Naive thymus-derived CD4-positive, alpha-beta T cell (primary cell): Measurements from ENCODE around the gene GGTA1. TPM values are rescaled to one million over a fixed set of nuclear protein-coding genes. Genes with fewer than 3 reads are reported as not detected.
A peak's percentile ranks its signal among the peaks of the same experiment; 100 is the strongest.

Experiments used
- ATAC-seq: fragments of 150-1000 bp; cut with Tn5 transposase; 2 replicates; pipeline ENCODE4 v1.10.0; 2021; ENCODE audit warnings: mild to moderate bottlenecking, moderate library complexity
- CTCF ChIA-PET: fragments of 350-600 bp; sonication (Branson Sonifier 250); formaldehyde crosslinking; loops from one replicate; lab custom pipeline; 2021; ENCODE audit warnings: antibody characterized with exemption; lab: Charles Lee
- POLR2A ChIA-PET: fragments of 350-600 bp; sonication (Branson Sonifier 250); formaldehyde crosslinking; loops from one replicate; lab custom pipeline; 2021; ENCODE audit warnings: antibody characterized with exemption, inconsistent platforms; lab: Charles Lee
- DNase-seq, 9 donors: peaks; one replicate each; pipeline versions ENCODE4 v3.0.0 to v3.0.0-alpha.2; 2020 to 2022; ENCODE audit warnings: mixed read lengths in 1 of 9
- H3K27ac ChIP-seq: one replicate; pipeline ENCODE4 v1.7.0; 2013; ENCODE audit warnings: mild to moderate bottlenecking, low read depth, low read length, moderate library complexity
- H3K27me3 ChIP-seq, 2 donors: one replicate each; pipeline ENCODE4 v1.7.0; 2013; ENCODE audit warnings: low read length in 2 of 2, mild to moderate bottlenecking in 2 of 2, moderate library complexity in 2 of 2; ENCODE audit not compliant: control insufficient read depth in 2 of 2, insufficient read depth in 2 of 2
- H3K36me3 ChIP-seq, 3 experiments: 1 replicate in 2 of 3; 2 replicates in 1 of 3; pipeline ENCODE4 v1.7.0; 2013; ENCODE audit warnings: low read length in 3 of 3, mild to moderate bottlenecking in 3 of 3, moderate library complexity in 1 of 3; ENCODE audit not compliant: insufficient read depth in 3 of 3, control insufficient read depth in 2 of 3
- H3K4me1 ChIP-seq, 2 donors: one replicate each; pipeline ENCODE4 v1.7.0; 2013; ENCODE audit warnings: low read length in 2 of 2, mild to moderate bottlenecking in 2 of 2, moderate library complexity in 1 of 2; ENCODE audit not compliant: control insufficient read depth in 2 of 2, insufficient read depth in 2 of 2
- H3K4me3 ChIP-seq: 2 replicates; pipeline ENCODE4 v1.7.0; 2013; ENCODE audit warnings: mild to moderate bottlenecking, low read length
- H3K9me3 ChIP-seq, 3 experiments: 1 replicate in 2 of 3; 2 replicates in 1 of 3; pipeline ENCODE4 v1.7.0; 2013; ENCODE audit warnings: low read length in 3 of 3; ENCODE audit not compliant: control insufficient read depth in 2 of 3
- H3K27ac Mint-ChIP-seq, 9 donors: one replicate each; pipeline ENCODE4 v1.8.0; 2020 to 2022; ENCODE audit warnings: mixed read lengths in 9 of 9, mild to moderate bottlenecking in 8 of 9, moderate library complexity in 5 of 9, inconsistent platforms in 2 of 9
- H3K27me3 Mint-ChIP-seq, 5 donors: one replicate each; pipeline ENCODE4 v1.8.0; 2021 to 2022; ENCODE audit warnings: mixed read lengths in 5 of 5, mild to moderate bottlenecking in 1 of 5
- H3K36me3 Mint-ChIP-seq, 5 donors: one replicate each; pipeline ENCODE4 v1.8.0; 2020 to 2022; ENCODE audit warnings: mixed read lengths in 5 of 5, mild to moderate bottlenecking in 3 of 5, inconsistent platforms in 1 of 5
- H3K4me1 Mint-ChIP-seq, 7 donors: one replicate each; pipeline ENCODE4 v1.8.0; 2020 to 2022; ENCODE audit warnings: mixed read lengths in 7 of 7, mild to moderate bottlenecking in 3 of 7, inconsistent platforms in 1 of 7
- H3K4me3 Mint-ChIP-seq, 10 donors: one replicate each; pipeline ENCODE4 v1.8.0; 2020 to 2022; ENCODE audit warnings: mild to moderate bottlenecking in 10 of 10, mixed read lengths in 10 of 10, moderate library complexity in 6 of 10, inconsistent platforms in 2 of 10
- H3K9me3 Mint-ChIP-seq, 11 donors: one replicate each; pipeline ENCODE4 v1.8.0; 2020 to 2022; ENCODE audit warnings: mixed read lengths in 11 of 11, mild to moderate bottlenecking in 4 of 11, inconsistent platforms in 1 of 11, moderate library complexity in 1 of 11
- intact Hi-C, 2 donors: fragments of 100-400 bp; cut with micrococcal nuclease; formaldehyde crosslinking; loops; one replicate each; pipeline ENCODE4 v1.15.1; 2023
- polyA plus RNA-seq, 2 donors: library from polyadenylated mRNA; unstranded; fragments of 300-500 nt; fragmentation: Illumina TruSeq; gene quantifications; one replicate each; pipeline ENCODE4 v1.2.3, GENCODE V29; 2021
- total RNA-seq, 6 experiments: library from RNA in 5 of 6; stranded (reverse) in 5 of 6; gene quantifications; 1 replicate in 5 of 6; 2 replicates in 1 of 6; pipeline ENCODE4 v1.2.3 and lab custom pipeline; 2021 to 2026

The GGTA1 gene
- total and polyA plus RNA-seq, 7 experiments from 2014 or later, result 1.2 TPM; not detected in 6

DNA sequence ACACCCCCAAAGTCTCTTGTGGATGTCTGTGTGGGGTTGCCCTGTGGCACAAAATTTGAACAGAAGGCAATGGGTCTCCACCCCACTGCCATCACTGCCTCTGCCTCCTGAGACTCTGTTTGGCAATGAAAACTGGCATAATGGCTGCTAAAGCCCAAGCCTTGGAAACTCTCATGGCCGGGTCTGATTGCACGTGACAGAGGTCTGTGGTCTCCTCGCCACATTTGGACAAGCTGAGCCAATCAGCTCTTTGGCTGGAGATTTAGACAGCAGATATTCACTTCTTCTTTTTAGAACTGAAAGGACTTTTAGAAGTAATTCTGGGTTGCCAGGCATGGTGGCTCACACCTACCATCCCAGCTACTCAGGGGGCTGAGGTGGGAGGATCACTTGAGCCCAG, 5.5 kb downstream of the GGTA1 start:
- Mint-ChIP-seq H3K36me3 (peaks cover 0 to 10% (median 5%) of the 10 kb centered on the region in 5 donors), H3K27me3 (peaks cover 37 to 43% (median 41%) of the 10 kb centered on the region in 5 donors), H3K9me3 (peaks cover 0 to 14% (median 9%) of the 10 kb centered on the region in 11 donors), H3K4me3 (peak overlapping the region in 1 of 10 donors; percentile 25), H3K4me1 (peaks cover 12 to 16% (median 15%) of the 10 kb centered on the region in 7 donors), H3K27ac (no peak overlapping the region)
- Histone ChIP-seq H3K27me3 (peaks cover 3 to 8% of the 10 kb centered on the region in 2 donors), H3K4me3 (no peak overlapping the region), H3K4me1 (peaks cover 4 to 10% of the 10 kb centered on the region in 2 donors), H3K9me3 (peaks cover 0 to 6% (median 0%) of the 10 kb centered on the region in 3 experiments), H3K27ac (no peak overlapping the region), H3K36me3 (no peaks in the 10 kb centered on the region)
- peak; percentile 48 for ATAC-seq
- DNase-seq, result no peak
- CTCF ChIA-PET, result no interaction called here
- POLR2A ChIA-PET, result no interaction called here
- intact Hi-C loops, result no loop called here

- POLR2A ChIA-PET, result no interaction called here
- intact Hi-C loops, result no loop called here
- no peaks in the 10 kb centered on the region for H3K36me3 ChIP-seq
- DNase-seq (no peak), ATAC-seq (no peak)
- Mint-ChIP-seq H3K4me3 (no peak overlapping the region), H3K36me3 (peaks cover 0 to 8% (median 5%) of the 10 kb centered on the region in 5 donors), H3K4me1 (peaks cover 0 to 5% (median 0%) of the 10 kb centered on the region in 7 donors), H3K27me3 (peaks cover 9 to 17% (median 14%) of the 10 kb centered on the region in 5 donors), H3K27ac (no peak overlapping the region), H3K9me3 (peaks cover 0 to 8% (median 7%) of the 10 kb centered on the region in 11 donors)
- H3K27me3 ChIP-seq, result no peaks in the 10 kb centered on the region
- no peaks in the 10 kb centered on the region for H3K4me1 ChIP-seq
- H3K27ac ChIP-seq, result no peak overlapping the region
- H3K9me3 ChIP-seq, result peaks cover 0 to 3% (median 0%) of the 10 kb centered on the region in 3 experiments
- H3K4me3 ChIP-seq, result no peak overlapping the region
- CTCF ChIA-PET, result no interaction called here
Measured at GRCh38 chr9:121491111-121491510, 8.5 kb downstream of the GGTA1 start.

DNA sequence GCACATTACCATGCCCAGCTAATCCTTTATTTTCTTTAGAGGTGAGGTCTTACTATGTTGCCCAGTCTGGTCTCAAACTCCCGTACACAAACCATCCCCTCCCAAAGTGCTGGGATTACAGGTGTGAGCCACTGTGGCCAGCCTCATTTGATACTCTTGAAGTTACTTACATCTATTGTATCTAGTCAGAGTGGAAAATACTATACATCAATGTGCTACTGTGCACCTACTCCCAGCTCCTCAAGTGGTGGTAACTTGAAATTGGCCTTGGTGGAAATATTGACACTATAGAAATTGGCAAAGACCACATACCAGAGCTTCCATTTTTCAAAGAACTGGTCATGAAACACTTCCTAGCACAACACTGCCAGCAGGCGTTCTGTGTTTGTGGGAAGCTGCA, 10.3 kb downstream of the GGTA1 start:
- Histone ChIP-seq H3K27ac (no peak overlapping the region), H3K4me1 (no peaks in the 10 kb centered on the region), H3K9me3 (no peaks in the 10 kb centered on the region), H3K27me3 (no peaks in the 10 kb centered on the region), H3K4me3 (no peak overlapping the region), H3K36me3 (no peaks in the 10 kb centered on the region)
- ChIA-PET CTCF (no interaction called here), POLR2A (no interaction called here)
- no peak for DNase-seq
- Mint-ChIP-seq H3K36me3 (no peaks in the 10 kb centered on the region), H3K27me3 (peaks cover 0 to 5% (median 3%) of the 10 kb centered on the region in 5 donors), H3K4me1 (peaks cover 0 to 5% (median 0%) of the 10 kb centered on the region in 7 donors), H3K4me3 (no peak overlapping the region), H3K27ac (no peak overlapping the region), H3K9me3 (no peaks in the 10 kb centered on the region)
- no peak for ATAC-seq
- intact Hi-C loops, result no loop called here

DNA sequence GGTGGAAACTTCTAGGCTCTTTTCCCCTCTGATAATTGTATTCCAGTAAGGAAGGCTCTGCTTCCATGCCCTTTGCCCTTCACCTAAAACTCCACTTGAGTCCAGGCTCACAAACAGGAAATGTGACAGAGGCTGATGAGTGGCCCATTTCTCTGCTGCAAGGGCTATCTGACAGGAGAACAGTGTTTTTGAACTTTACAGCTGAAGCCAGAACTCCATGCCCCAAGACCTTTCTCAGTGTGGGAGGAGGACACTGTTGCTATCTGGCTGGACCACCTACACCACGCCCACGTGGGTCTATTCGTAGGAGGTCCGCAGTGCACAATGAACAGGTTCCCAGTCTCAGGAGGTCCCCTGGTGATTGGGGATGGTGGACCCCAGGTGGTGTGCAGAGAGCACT, 13.6 kb downstream of the GGTA1 start:
- Histone ChIP-seq H3K4me3 (no peak overlapping the region), H3K27me3 (no peaks in the 10 kb centered on the region), H3K4me1 (no peaks in the 10 kb centered on the region), H3K36me3 (no peaks in the 10 kb centered on the region), H3K9me3 (no peaks in the 10 kb centered on the region), H3K27ac (no peak overlapping the region)
- no peak overlapping the region for H3K4me3 Mint-ChIP-seq
- peaks cover 0 to 5% (median 0%) of the 10 kb centered on the region in 7 donors for H3K4me1 Mint-ChIP-seq
- no peaks in the 10 kb centered on the region for H3K36me3 Mint-ChIP-seq
- intact Hi-C loops, result no loop called here
- ChIA-PET CTCF (no interaction called here), POLR2A (no interaction called here)
- DNase-seq (no peak), ATAC-seq (peak; percentile 20)
- H3K27me3 Mint-ChIP-seq, result peaks cover 0 to 2% (median 0%) of the 10 kb centered on the region in 5 donors
- H3K9me3 Mint-ChIP-seq, result no peaks in the 10 kb centered on the region
- no peak overlapping the region for H3K27ac Mint-ChIP-seq

DNA sequence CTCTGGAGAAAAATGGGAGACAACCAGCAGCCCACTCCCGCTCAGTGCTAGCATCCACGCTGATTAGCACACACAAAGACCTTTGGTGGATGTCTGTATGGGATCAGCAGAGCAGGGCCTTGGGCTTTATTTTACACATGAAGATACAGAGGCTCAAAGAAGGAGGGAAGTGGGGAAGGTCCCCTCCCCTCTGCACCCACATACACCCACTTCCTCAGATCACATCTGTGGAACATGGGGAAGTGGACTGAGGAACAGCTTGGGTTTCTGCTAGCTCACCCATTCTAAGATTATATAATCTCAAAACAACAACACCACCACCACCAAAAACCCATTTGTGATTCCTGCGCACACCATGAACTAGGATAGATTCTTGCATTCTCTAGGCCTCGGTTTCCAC, 14.0 kb downstream of the GGTA1 start:
- Histone ChIP-seq H3K4me3 (no peak overlapping the region), H3K27me3 (no peaks in the 10 kb centered on the region), H3K36me3 (no peaks in the 10 kb centered on the region), H3K4me1 (no peaks in the 10 kb centered on the region), H3K27ac (no peak overlapping the region), H3K9me3 (no peaks in the 10 kb centered on the region)
- POLR2A ChIA-PET, result no interaction called here
- intact Hi-C loops, result no loop called here
- ATAC-seq (peak; percentile 87), DNase-seq (no peak)
- Mint-ChIP-seq H3K9me3 (no peaks in the 10 kb centered on the region), H3K4me3 (no peak overlapping the region), H3K27me3 (peaks cover 0 to 2% (median 0%) of the 10 kb centered on the region in 5 donors), H3K27ac (no peak overlapping the region), H3K4me1 (peaks cover 0 to 5% (median 0%) of the 10 kb centered on the region in 7 donors), H3K36me3 (no peaks in the 10 kb centered on the region)
- CTCF ChIA-PET, result no interaction called here

GRCh38 chr9:121484651-121485446, 14.8 kb downstream of the GGTA1 start:
- H3K4me3 Mint-ChIP-seq, result no peak overlapping the region

More at GRCh38 chr9:121484651-121485446, 14.8 kb downstream of the GGTA1 start:
- Mint-ChIP-seq H3K27me3 (peaks cover 0 to 2% (median 0%) of the 10 kb centered on the region in 5 donors), H3K4me1 (peaks cover 0 to 5% (median 0%) of the 10 kb centered on the region in 7 donors), H3K27ac (no peak overlapping the region), H3K36me3 (no peaks in the 10 kb centered on the region), H3K9me3 (no peaks in the 10 kb centered on the region)
- H3K27ac ChIP-seq, result no peak overlapping the region
- POLR2A ChIA-PET, result no interaction called here
- no peak overlapping the region for H3K4me3 ChIP-seq
- CTCF ChIA-PET, result no interaction called here
- no peaks in the 10 kb centered on the region for H3K4me1 ChIP-seq
- no peaks in the 10 kb centered on the region for H3K36me3 ChIP-seq
- H3K27me3 ChIP-seq, result no peaks in the 10 kb centered on the region
- ATAC-seq (no peak), DNase-seq (no peak)
- no peaks in the 10 kb centered on the region for H3K9me3 ChIP-seq
- intact Hi-C loops, result no loop called here
